GM19372 (cell line): ENCODE data around the gene CIT.

Source experiments
- ATAC-seq: cut with Tn5 transposase; IDR thresholded peaks from one replicate; pipeline ENCODE4 v1.9.1; 2021; ENCODE audit warnings: mild to moderate bottlenecking, low read depth, moderate library complexity; ENCODE audit not compliant: unreplicated experiment

CIT gene

GRCh38 chr12:119864591-119864990 lies 12.5 kb downstream of the CIT start:
- no peak for ATAC-seq

- no peak for ATAC-seq
Observed at GRCh38 chr12:119859241-119859640, 17.9 kb downstream of the CIT start.

- no peak for ATAC-seq
Observed at GRCh38 chr12:119857041-119857591, 20.0 kb downstream of the CIT start.

GRCh38 chr12:119850330-119850729 lies 26.8 kb downstream of the CIT start:
- ATAC-seq = no peak

GRCh38 chr12:119843100-119843499 lies 34.0 kb downstream of the CIT start:
- ATAC-seq = no peak

- no peak for ATAC-seq
Observed at GRCh38 chr12:119842380-119842779, 34.7 kb downstream of the CIT start.

GRCh38 chr12:119841433-119842210 lies 35.5 kb downstream of the CIT start:
- ATAC-seq = no peak

GRCh38 chr12:119840582-119840981 lies 36.5 kb downstream of the CIT start:
- ATAC-seq = no peak

GRCh38 chr12:119840168-119840567 lies 37.0 kb downstream of the CIT start:
- ATAC-seq = no peak

GRCh38 chr12:119838826-119839600 lies 38.1 kb downstream of the CIT start:
- no peak for ATAC-seq

GRCh38 chr12:119836781-119837180 lies 40.3 kb downstream of the CIT start:
- no peak for ATAC-seq

- ATAC-seq = no peak
Observed at GRCh38 chr12:119835068-119835467, 42.1 kb downstream of the CIT start.

GRCh38 chr12:119829439-119829838 lies 47.7 kb downstream of the CIT start:
- ATAC-seq = peak; percentile 62

- ATAC-seq = no peak
Observed at GRCh38 chr12:119828300-119828699, 48.8 kb downstream of the CIT start.

- no peak for ATAC-seq
Observed at GRCh38 chr12:119827760-119828159, 49.4 kb downstream of the CIT start.

GRCh38 chr12:119826661-119827445 lies 50.3 kb downstream of the CIT start:
- ATAC-seq = no peak

GRCh38 chr12:119825262-119825661 lies 51.9 kb downstream of the CIT start:
- no peak for ATAC-seq

- ATAC-seq = no peak
Observed at GRCh38 chr12:119822046-119822445, 55.1 kb downstream of the CIT start.

- ATAC-seq = no peak
Observed at GRCh38 chr12:119819322-119819721, 57.8 kb downstream of the CIT start.

GRCh38 chr12:119817546-119818343 lies 59.4 kb downstream of the CIT start:
- no peak for ATAC-seq
